Panc1 (cell line): ENCODE data around the gene MLKL. TPM values are rescaled to one million over a fixed set of nuclear protein-coding genes. Genes with fewer than 3 reads are reported as not detected.
A peak's percentile ranks its signal among the peaks of the same experiment; 100 is the strongest.

ENCODE experiments used
- ATAC-seq: fragments of 200-7000 bp; cut with Tn5 transposase; 2 replicates; pipeline ENCODE4 v1.9.1; 2020; ENCODE audit warnings: mild to moderate bottlenecking, moderate library complexity
- Bru-seq: library from RNA; stranded (reverse); fragments of 400-500 nt; gene quantifications from one replicate; lab custom pipeline; 2021; lab: Mats Ljungman, UMichigan
- BruChase-seq, 2 experiments: library from RNA; stranded (reverse); fragments of 400-500 nt; gene quantifications; one replicate each; lab custom pipeline; 2021; lab: Mats Ljungman, UMichigan
- BruUV-seq: library from RNA; stranded (reverse); fragments of 400-500 nt; replicated peaks from 2 replicates; lab custom pipeline; 2021; lab: Mats Ljungman, UMichigan
- CTCF ChIA-PET: fragments of 300-600 bp; sonication (Branson Sonifier 250); formaldehyde crosslinking; loops from one replicate; lab custom pipeline; 2022; ENCODE audit warnings: antibody characterized with exemption; lab: Charles Lee
- POLR2A ChIA-PET: fragments of 300-600 bp; sonication (Branson Sonifier 250); formaldehyde crosslinking; loops from one replicate; lab custom pipeline; 2022; ENCODE audit warnings: antibody characterized with exemption; lab: Charles Lee
- DNase-seq: peaks from one replicate; pipeline ENCODE4 v3.0.0-alpha.2; 2010; ENCODE audit warnings: low read depth, low spot score
- H3K27ac ChIP-seq: 2 replicates; pipeline ENCODE4 v1.5.1; 2011; ENCODE audit warnings: mild to moderate bottlenecking, low read length, inconsistent platforms
- H3K27me3 ChIP-seq: fragments of 200-500 bp; sonication (Bioruptor generic); 2 replicates; pipeline ENCODE4 v1.6.0; 2014; ENCODE audit warnings: low read length, inconsistent platforms; ENCODE audit not compliant: control insufficient read depth, insufficient read depth
- H3K36me3 ChIP-seq: fragments of 200-500 bp; sonication (Bioruptor generic); 2 replicates; pipeline ENCODE4 v1.5.1; 2014; ENCODE audit warnings: inconsistent platforms, mild to moderate bottlenecking, low read length, moderate library complexity; ENCODE audit not compliant: control insufficient read depth, insufficient read depth
- H3K4me1 ChIP-seq: 2 replicates; pipeline ENCODE4 v1.5.1; 2011; ENCODE audit warnings: inconsistent platforms, mild to moderate bottlenecking, low read length, moderate library complexity; ENCODE audit not compliant: control insufficient read depth, insufficient read depth
- H3K4me3 ChIP-seq, 2 experiments: 2 replicates each; pipeline ENCODE4 v1.5.1; 2011 to 2012; ENCODE audit warnings: low read depth in 2 of 2, low read length in 2 of 2, mild to moderate bottlenecking in 2 of 2, inconsistent platforms in 1 of 2, moderate library complexity in 1 of 2
- H3K9me3 ChIP-seq: fragments of 200-500 bp; sonication (Bioruptor generic); 2 replicates; pipeline ENCODE4 v1.5.1; 2014; ENCODE audit warnings: low read depth, mild to moderate bottlenecking, inconsistent platforms, low read length, moderate library complexity; ENCODE audit not compliant: control insufficient read depth, insufficient read depth
- CTCF ChIP-seq: fragments of 450-650 bp; IDR thresholded peaks from 2 replicates; pipeline ENCODE4 v1.5.1; 2017; ENCODE audit warnings: mild to moderate bottlenecking
- POLR2AphosphoS5 ChIP-seq: IDR thresholded peaks from 2 replicates; pipeline ENCODE4 v1.6.1; 2012; ENCODE audit warnings: mild to moderate bottlenecking, low read depth, low read length, moderate library complexity
- REST ChIP-seq, 2 experiments: IDR thresholded peaks; 2 replicates each; pipeline ENCODE4 v1.6.1; 2011 to 2012; ENCODE audit warnings: low read depth in 2 of 2, control low read depth in 1 of 2, low read length in 1 of 2, mild to moderate bottlenecking in 1 of 2, moderate library complexity in 1 of 2; ENCODE audit not compliant: insufficient read depth in 1 of 2
- SIN3A ChIP-seq: IDR thresholded peaks from 2 replicates; pipeline ENCODE4 v1.6.1; 2012; ENCODE audit warnings: low read depth, mild to moderate bottlenecking, low read length, moderate library complexity, borderline replicate concordance; ENCODE audit not compliant: insufficient read depth
- TCF7L2 ChIP-seq: IDR thresholded peaks from 2 replicates; pipeline ENCODE4 v1.6.1; 2011; ENCODE audit warnings: mild to moderate bottlenecking, low read depth, low read length, inconsistent platforms
- in situ Hi-C: cut with HindIII; loops from 2 replicates; pipeline ENCODE4 v1.10.0; 2016; ENCODE audit warnings: low sequenced_read_pairs, low pct_unique_long_range_greater_than_20kb
- intact Hi-C: fragments of 100-400 bp; cut with micrococcal nuclease; formaldehyde crosslinking; loops from one replicate; pipeline ENCODE4 v1.10.0; 2022; ENCODE audit not compliant: unreplicated experiment
- long read RNA-seq: library from polyadenylated mRNA; unstranded; transcript quantifications from one replicate; pipeline ENCODE4 v2.0.0, GENCODE V29; 2021; ENCODE audit not compliant: unreplicated experiment
- polyA plus RNA-seq: library from polyadenylated mRNA; unstranded; fragments of >200 nt; gene quantifications from one replicate; pipeline ENCODE4 v1.2.1, GENCODE V29; 2012; ENCODE audit warnings: missing spikeins; ENCODE audit not compliant: insufficient read length
- total RNA-seq: library from RNA; stranded (reverse); gene quantifications from one replicate; pipeline ENCODE4 v1.2.1, GENCODE V29; 2021; ENCODE audit not compliant: unreplicated experiment

MLKL gene
- total RNA-seq = 4.8 TPM
- 4.3 TPM for polyA plus RNA-seq
- Bru-seq, nascent RNA = percentile 38 among the genes with signal in this experiment
- BruChase-seq, experiment 1, labeled RNA remaining after a 2-hour chase = percentile 38 among the genes with signal in this experiment
- percentile 43 among the genes with signal in this experiment for BruChase-seq, experiment 2, labeled RNA remaining after a 6-hour chase
- long read RNA-seq, transcript MLKL-202 (11 exons, 2,523 nt) = major isoform, 6 of 10 reads
- long read RNA-seq, partial matches to known transcripts = 1 of 10 reads
- long read RNA-seq, other reads (novel, unspliced or antisense) = 3 of 10 reads

DNA sequence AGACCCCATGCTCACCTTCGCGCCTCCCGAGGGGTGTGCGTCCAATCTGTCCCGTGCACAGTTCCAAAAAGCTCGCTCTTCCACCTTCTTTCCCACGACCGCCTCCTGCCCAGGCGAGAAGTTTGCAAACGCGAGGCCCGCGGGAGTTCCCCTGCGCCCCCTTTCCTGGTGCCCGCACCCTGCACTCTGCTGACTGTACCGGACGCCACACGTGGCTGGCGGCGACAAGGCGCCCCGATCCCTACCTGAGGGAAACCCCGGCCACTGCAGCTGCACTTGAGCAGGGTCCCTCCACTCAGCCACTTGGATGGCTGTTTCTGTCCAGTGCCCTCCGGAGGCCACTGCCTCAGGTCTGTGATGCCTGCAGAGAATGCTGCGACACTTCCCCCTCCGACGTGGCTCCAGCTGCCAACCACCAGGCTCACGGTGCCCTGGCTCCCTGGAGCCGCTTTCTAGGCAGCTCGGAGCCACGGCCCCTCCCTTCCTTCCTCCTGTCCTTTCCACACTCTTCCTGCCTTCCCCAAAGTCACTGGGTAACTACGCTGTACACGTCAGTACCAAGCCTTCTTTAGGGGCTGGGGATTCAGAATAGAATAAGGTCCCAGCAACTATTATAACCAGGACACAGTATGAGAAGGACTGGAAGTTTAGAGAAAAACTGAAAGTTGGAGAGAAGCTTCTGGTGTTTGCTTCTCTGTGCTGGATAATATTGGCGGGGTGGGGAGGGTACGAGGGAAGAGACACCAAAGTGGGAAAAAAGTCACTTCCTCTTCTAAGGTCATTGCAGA lies at the start of gene MLKL:
Gene MLKL, minus strand, starts transcription at position 425 of the 788 bp plus-strand sequence. CDS start 5,105 bp downstream, outside the sequence.
- no TSS peak for BruUV-seq
- no peaks in the 10 kb centered on the region for H3K9me3 ChIP-seq
- intact Hi-C loops (no loop called here), in situ Hi-C loops (no loop called here)
- ATAC-seq (peak; percentile 78), DNase-seq (no peak)
- H3K36me3 ChIP-seq = no peaks in the 10 kb centered on the region
- no peaks in the 10 kb centered on the region; the same call in 1 of the 2 replicates for H3K4me1 ChIP-seq
- peak within 1 kb of the TSS; percentile 77 for H3K27ac ChIP-seq
- H3K4me3 ChIP-seq = peak within 1 kb of the TSS; percentile 63 to 64
- POLR2A ChIA-PET = interaction anchor here (2.1 kb wide), 1 partner anchor 33 kb away, joined by 6 read pairs; no protein-coding TSS in a partner anchor
- CTCF ChIA-PET = interaction anchor here (0.6 kb wide), 1 partner anchor 21 kb away, joined by 3 read pairs; no protein-coding TSS in a partner anchor
- H3K27me3 ChIP-seq = no peaks in the 10 kb centered on the region
- TF ChIP-seq TCF7L2 = no peak
- no peak for TF ChIP-seq SIN3A
- TF ChIP-seq REST (IDR thresholded peaks at IDR 0.05; ENCODE audit: insufficient read depth in 1 of 2, low read depth in 2 of 2, low read length in 1 of 2) = no peak
- TF ChIP-seq CTCF = no peak
- TF ChIP-seq POLR2AphosphoS5 = no peak

DNA sequence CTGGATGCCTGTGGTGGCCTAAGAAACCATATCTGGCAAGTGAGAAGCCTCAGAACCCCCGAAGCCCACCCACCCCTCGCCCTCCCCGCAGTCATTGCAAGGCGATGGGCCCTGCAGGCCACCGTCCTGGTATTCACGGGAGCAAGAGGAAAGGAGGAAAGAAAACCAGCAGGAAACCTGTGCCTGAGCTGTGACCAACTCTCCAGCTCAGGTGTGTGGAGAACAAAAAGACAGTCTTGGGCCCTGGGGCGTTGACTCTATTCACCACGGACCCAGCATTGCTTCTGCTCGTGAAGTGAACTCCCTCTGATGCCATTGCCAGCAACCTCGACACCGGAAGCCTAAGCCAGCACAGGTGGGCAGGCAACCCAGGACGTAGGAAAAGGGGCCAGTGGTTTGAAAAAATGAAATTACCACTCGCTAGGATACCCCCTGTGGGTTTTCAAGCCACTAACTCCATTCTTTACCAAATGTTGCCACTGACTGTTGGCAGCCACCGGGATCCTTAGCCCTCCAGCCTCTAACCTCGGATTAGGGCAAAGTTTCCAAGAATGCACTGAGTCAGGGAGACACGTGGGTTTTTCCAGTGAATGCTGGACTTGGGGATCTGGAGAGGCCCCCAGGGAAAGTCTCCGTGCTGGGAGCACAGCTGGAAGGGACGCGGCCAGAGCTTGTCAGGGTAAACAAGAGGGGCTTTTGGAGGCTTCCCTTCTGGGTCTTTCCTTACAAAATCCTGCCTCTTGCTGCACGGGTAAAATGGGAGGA lies 48.8 kb upstream of the MLKL start:
- Histone ChIP-seq H3K27me3 (no peaks in the 10 kb centered on the region), H3K4me1 (no peaks in the 10 kb centered on the region), H3K9me3 (no peaks in the 10 kb centered on the region), H3K4me3 (no peak overlapping the region), H3K36me3 (no peaks in the 10 kb centered on the region), H3K27ac (no peak overlapping the region)
- DNase-seq (no peak), ATAC-seq (no peak)
- intact Hi-C loops = no loop called here
- TF ChIP-seq SIN3A = no peak
- no peak for TF ChIP-seq CTCF
- TF ChIP-seq POLR2AphosphoS5 = no peak
- TF ChIP-seq REST (IDR thresholded peaks at IDR 0.05; ENCODE audit: insufficient read depth in 1 of 2, low read depth in 2 of 2, low read length in 1 of 2) = no peak
- no peak for TF ChIP-seq TCF7L2
- BruUV-seq = no TSS peak
- POLR2A ChIA-PET = no interaction called here
- CTCF ChIA-PET = interaction anchor here (0.9 kb wide), 1 partner anchor 32 kb away, joined by 3 read pairs; no protein-coding TSS in a partner anchor
- in situ Hi-C loops = no loop called here
